H9 (cell line): ENCODE measurements around the gene CFAP99. TPM values are rescaled to one million over a fixed set of nuclear protein-coding genes. Genes with fewer than 3 reads are reported as not detected.

ENCODE experiments used
- DNase-seq: peaks from one replicate; pipeline ENCODE4 v3.0.0-alpha.2; 2017
- H2AFZ ChIP-seq: one replicate; pipeline ENCODE4 v1.6.1; 2013; ENCODE audit warnings: mild to moderate bottlenecking, low read length, control low read depth, moderate library complexity
- H2AK5ac ChIP-seq: 2 replicates; pipeline ENCODE4 v1.6.1; 2013; ENCODE audit warnings: low read length, control low read depth, mixed read lengths; ENCODE audit not compliant: insufficient read length
- H2BK120ac ChIP-seq: one replicate; pipeline ENCODE4 v1.6.1; 2013; ENCODE audit warnings: low read depth, mild to moderate bottlenecking, low read length, control low read depth, inconsistent platforms; ENCODE audit not compliant: poor library complexity, severe bottlenecking
- H2BK12ac ChIP-seq: 2 replicates; pipeline ENCODE4 v1.6.1; 2013; ENCODE audit warnings: low read length, control low read depth, mixed read lengths, low read depth; ENCODE audit not compliant: insufficient read length
- H2BK15ac ChIP-seq: 2 replicates; pipeline ENCODE4 v1.6.1; 2013; ENCODE audit warnings: low read depth, low read length, control low read depth
- H2BK20ac ChIP-seq: one replicate; pipeline ENCODE4 v1.6.1; 2013; ENCODE audit warnings: low read depth, mild to moderate bottlenecking, low read length, control low read depth, inconsistent platforms; ENCODE audit not compliant: poor library complexity, severe bottlenecking
- H2BK5ac ChIP-seq: 2 replicates; pipeline ENCODE4 v1.6.1; 2013; ENCODE audit warnings: low read length, control low read depth, mixed read lengths; ENCODE audit not compliant: insufficient read length
- H3K14ac ChIP-seq: 2 replicates; pipeline ENCODE4 v1.6.1; 2013; ENCODE audit warnings: low read length, control low read depth; ENCODE audit not compliant: insufficient read depth
- H3K18ac ChIP-seq: 2 replicates; pipeline ENCODE4 v1.6.1; 2013; ENCODE audit warnings: low read depth, mild to moderate bottlenecking, mixed read lengths, low read length, control low read depth; ENCODE audit not compliant: insufficient read length
- H3K23ac ChIP-seq: 2 replicates; pipeline ENCODE4 v1.6.1; 2013; ENCODE audit warnings: low read length, control low read depth, mixed read lengths, low read depth; ENCODE audit not compliant: insufficient read length
- H3K23me2 ChIP-seq: 2 replicates; pipeline ENCODE4 v1.6.1; 2013; ENCODE audit warnings: low read depth, mild to moderate bottlenecking, mixed read lengths, low read length, control low read depth; ENCODE audit not compliant: insufficient read length, poor library complexity, severe bottlenecking
- H3K27ac ChIP-seq: 2 replicates; pipeline ENCODE4 v1.5.1; 2013; ENCODE audit warnings: low read length, control low read depth, mixed read lengths, low read depth; ENCODE audit not compliant: insufficient read length
- H3K27me3 ChIP-seq: 2 replicates; pipeline ENCODE4 v1.6.1; 2013; ENCODE audit warnings: low read length, control low read depth, inconsistent platforms; ENCODE audit not compliant: insufficient read depth
- H3K4ac ChIP-seq: 2 replicates; pipeline ENCODE4 v1.6.1; 2013; ENCODE audit warnings: low read depth, mild to moderate bottlenecking, control low read depth, inconsistent platforms, low read length, moderate library complexity
- H3K4me1 ChIP-seq: 2 replicates; pipeline ENCODE4 v1.6.1; 2013; ENCODE audit warnings: low read length, control low read depth, inconsistent platforms; ENCODE audit not compliant: insufficient read depth
- H3K4me2 ChIP-seq: 2 replicates; pipeline ENCODE4 v1.6.1; 2013; ENCODE audit warnings: low read length, control low read depth, mixed read lengths; ENCODE audit not compliant: insufficient read length, insufficient read depth
- H3K56ac ChIP-seq: 2 replicates; pipeline ENCODE4 v1.6.1; 2013; ENCODE audit warnings: low read depth, mild to moderate bottlenecking, mixed read lengths, low read length, control low read depth; ENCODE audit not compliant: insufficient read length
- H3K79me1 ChIP-seq: 2 replicates; pipeline ENCODE4 v1.6.1; 2013; ENCODE audit warnings: low read depth, mild to moderate bottlenecking, moderate library complexity, low read length, control low read depth, inconsistent platforms; ENCODE audit not compliant: insufficient read depth, poor library complexity, severe bottlenecking
- H3K79me2 ChIP-seq: 2 replicates; pipeline ENCODE4 v1.6.1; 2013; ENCODE audit warnings: low read length, control low read depth, inconsistent platforms; ENCODE audit not compliant: insufficient read depth
- H3K9ac ChIP-seq: 2 replicates; pipeline ENCODE4 v1.6.1; 2013; ENCODE audit warnings: low read length, control low read depth, mixed read lengths; ENCODE audit not compliant: insufficient read length; ENCODE audit errors: extremely low read depth
- H3K9me3 ChIP-seq: one replicate; pipeline ENCODE4 v1.6.1; 2013; ENCODE audit warnings: low read depth, low read length, inconsistent platforms; ENCODE audit not compliant: control insufficient read depth
- H3T11ph ChIP-seq: one replicate; pipeline ENCODE4 v1.6.1; 2013; ENCODE audit warnings: mild to moderate bottlenecking, low read length, control low read depth, inconsistent platforms
- H4K20me1 ChIP-seq: one replicate; pipeline ENCODE4 v1.6.1; 2013; ENCODE audit not compliant: control insufficient read depth, insufficient read length, insufficient read depth
- H4K5ac ChIP-seq: 2 replicates; pipeline ENCODE4 v1.6.1; 2013; ENCODE audit warnings: low read depth, mild to moderate bottlenecking, mixed read lengths, low read length, control low read depth; ENCODE audit not compliant: insufficient read length
- H4K8ac ChIP-seq: replicated peaks from 2 replicates; pipeline ENCODE4 v1.6.1; 2013; ENCODE audit warnings: low read length, control low read depth, mixed read lengths, low read depth; ENCODE audit not compliant: insufficient read length
- H4K91ac ChIP-seq: 2 replicates; pipeline ENCODE4 v1.6.1; 2013; ENCODE audit warnings: low read depth, mild to moderate bottlenecking, moderate library complexity, mixed read lengths, low read length, control low read depth; ENCODE audit not compliant: insufficient read length
- H3K27ac Mint-ChIP-seq, 3 experiments: 2 replicates in 2 of 3; 3 replicates in 1 of 3; pipeline ENCODE4 v1.8.0; 2020 to 2021; ENCODE audit warnings: mixed read lengths in 3 of 3, mild to moderate bottlenecking in 1 of 3, moderate library complexity in 1 of 3
- H3K27me3 Mint-ChIP-seq: 2 replicates; pipeline ENCODE4 v1.8.0; 2021; ENCODE audit warnings: low read depth, mild to moderate bottlenecking, moderate library complexity, mixed read lengths
- H3K36me3 Mint-ChIP-seq, 3 experiments: 2 replicates in 2 of 3; 3 replicates in 1 of 3; pipeline ENCODE4 v1.8.0; 2020 to 2021; ENCODE audit warnings: low read depth in 3 of 3, mixed read lengths in 3 of 3; ENCODE audit not compliant: insufficient read depth in 1 of 3
- H3K4me1 Mint-ChIP-seq, 2 experiments: 2 replicates each; pipeline ENCODE4 v1.8.0; 2020; ENCODE audit warnings: mixed read lengths in 2 of 2
- H3K4me3 Mint-ChIP-seq, 2 experiments: 2 replicates in 1 of 2; 3 replicates in 1 of 2; pipeline ENCODE4 v1.8.0; 2020 to 2021; ENCODE audit warnings: mild to moderate bottlenecking in 2 of 2, mixed read lengths in 2 of 2, moderate library complexity in 1 of 2
- H3K9me3 Mint-ChIP-seq, 2 experiments: 2 replicates in 1 of 2; 3 replicates in 1 of 2; pipeline ENCODE4 v1.8.0; 2020; ENCODE audit warnings: mild to moderate bottlenecking in 2 of 2, mixed read lengths in 2 of 2, moderate library complexity in 1 of 2
- WGBS: extraction: QIAGEN DNeasy Blood & Tissue Kit; methylation state at CpG from one replicate; pipeline ENCODE4 v1.1.7; 2013; ENCODE audit warnings: missing lambda C conversion rate, low lambda C conversion rate, mixed read lengths; ENCODE audit not compliant: insufficient read length; ENCODE audit errors: extremely low coverage; 5-methylcytosine and 5-hydroxymethylcytosine counted together
- total RNA-seq: library from RNA; stranded (reverse); gene quantifications from 2 replicates; pipeline ENCODE4 v1.2.1, GENCODE V29; 2021
- TF ChIP-seq, protein P1 (sequence below): fragments of 200-600 bp; sonication (generic); conservative IDR thresholded peaks from 3 replicates; pipeline ENCODE4 v1.8.0; 2021; ENCODE audit warnings: antibody characterized with exemption, mild to moderate bottlenecking

CFAP99 gene
- total RNA-seq, 1 experiment from 2014 or later, result 0.35 TPM

DNA sequence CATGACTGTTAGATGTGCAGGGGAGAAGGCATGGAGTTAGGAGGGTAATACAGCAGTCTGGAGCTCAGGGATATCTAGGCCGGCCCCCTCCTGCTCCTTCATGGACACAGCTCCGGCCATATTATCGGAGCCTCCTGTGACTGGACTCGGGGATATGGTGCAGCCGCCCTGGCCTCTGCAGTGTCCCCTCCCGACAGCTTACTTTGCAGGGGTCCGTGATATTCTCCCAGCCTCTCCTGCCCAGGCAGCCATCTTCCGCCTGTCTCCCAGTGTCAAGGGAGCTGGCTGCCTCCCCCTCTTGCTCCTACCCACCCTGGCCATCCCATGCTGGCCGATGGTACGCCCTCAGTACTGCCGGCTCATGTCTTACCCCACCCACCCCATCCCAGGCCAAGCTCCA is 30.3 kb downstream of the CFAP99 start:
- Mint-ChIP-seq H3K27me3 (peaks cover 7% of the 10 kb centered on the region), H3K9me3 (no peaks in the 10 kb centered on the region), H3K4me1 (peaks cover 0 to 2% of the 10 kb centered on the region in 2 experiments; a peak in 3 of 4 replicates), H3K4me3 (no peak overlapping the region), H3K36me3 (no peaks in the 10 kb centered on the region), H3K27ac (no peak overlapping the region)
- H3K23me2 ChIP-seq, result no peaks in the 10 kb centered on the region
- no peaks in the 10 kb centered on the region for H3K27me3 ChIP-seq
- no peak overlapping the region for H2BK15ac ChIP-seq
- TF ChIP-seq, protein P1, sequence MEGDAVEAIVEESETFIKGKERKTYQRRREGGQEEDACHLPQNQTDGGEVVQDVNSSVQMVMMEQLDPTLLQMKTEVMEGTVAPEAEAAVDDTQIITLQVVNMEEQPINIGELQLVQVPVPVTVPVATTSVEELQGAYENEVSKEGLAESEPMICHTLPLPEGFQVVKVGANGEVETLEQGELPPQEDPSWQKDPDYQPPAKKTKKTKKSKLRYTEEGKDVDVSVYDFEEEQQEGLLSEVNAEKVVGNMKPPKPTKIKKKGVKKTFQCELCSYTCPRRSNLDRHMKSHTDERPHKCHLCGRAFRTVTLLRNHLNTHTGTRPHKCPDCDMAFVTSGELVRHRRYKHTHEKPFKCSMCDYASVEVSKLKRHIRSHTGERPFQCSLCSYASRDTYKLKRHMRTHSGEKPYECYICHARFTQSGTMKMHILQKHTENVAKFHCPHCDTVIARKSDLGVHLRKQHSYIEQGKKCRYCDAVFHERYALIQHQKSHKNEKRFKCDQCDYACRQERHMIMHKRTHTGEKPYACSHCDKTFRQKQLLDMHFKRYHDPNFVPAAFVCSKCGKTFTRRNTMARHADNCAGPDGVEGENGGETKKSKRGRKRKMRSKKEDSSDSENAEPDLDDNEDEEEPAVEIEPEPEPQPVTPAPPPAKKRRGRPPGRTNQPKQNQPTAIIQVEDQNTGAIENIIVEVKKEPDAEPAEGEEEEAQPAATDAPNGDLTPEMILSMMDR, result no peak
- H2BK20ac ChIP-seq, result no peak overlapping the region
- no peak for DNase-seq
- H4K91ac ChIP-seq, result no peak overlapping the region
- no peak overlapping the region for H2BK12ac ChIP-seq
- no peak overlapping the region for H3K4ac ChIP-seq
- H2AK5ac ChIP-seq, result no peak overlapping the region
- H3T11ph ChIP-seq, result no peak overlapping the region
- H3K14ac ChIP-seq, result no peak overlapping the region
- no CpG with 5 or more reads among the region's 11 CpGs for WGBS
- H3K4me2 ChIP-seq, result no peak overlapping the region
- H3K79me1 ChIP-seq, result no peaks in the 10 kb centered on the region
- no peaks in the 10 kb centered on the region; the same call in 1 of the 2 replicates for H3K4me1 ChIP-seq
- H4K5ac ChIP-seq, result no peak overlapping the region
- H3K79me2 ChIP-seq, result no peaks in the 10 kb centered on the region
- H2AFZ ChIP-seq, result no peak overlapping the region
- no peak overlapping the region for H3K27ac ChIP-seq
- H3K56ac ChIP-seq, result no peak overlapping the region
- no peak overlapping the region for H2BK120ac ChIP-seq
- H2BK5ac ChIP-seq, result no peak overlapping the region
- H3K23ac ChIP-seq, result no peak overlapping the region
- no peak overlapping the region for H3K9ac ChIP-seq
- no peaks in the 10 kb centered on the region for H4K20me1 ChIP-seq
- no peaks in the 10 kb centered on the region for H3K9me3 ChIP-seq
- H4K8ac ChIP-seq, result no peak overlapping the region
- no peak overlapping the region for H3K18ac ChIP-seq
